22Rv1 (cell line): Measurements from ENCODE around the gene CAPN15.
"Not testable (repeated sequence)": the region's sequence is repeated elsewhere in the genome, so short reads cannot be mapped to it uniquely, and the experiment has no call there.

Experiments
- H3K27ac ChIP-seq: fragments of 450-650 bp; 2 replicates; pipeline ENCODE4 v1.5.1; 2017
- CTCF ChIP-seq: fragments of 450-650 bp; IDR thresholded peaks from 2 replicates; pipeline ENCODE4 v1.5.1; 2017; ENCODE audit warnings: mild to moderate bottlenecking
- ZFX ChIP-seq: fragments of 450-650 bp; IDR thresholded peaks from 2 replicates; pipeline ENCODE4 v1.6.1; 2017; ENCODE audit warnings: antibody characterized with exemption, borderline replicate concordance

The CAPN15 gene

GRCh38 chr16:595942-596735, 68.6 kb downstream of the CAPN15 start:
- no peak overlapping the region for H3K27ac ChIP-seq
- TF ChIP-seq ZFX: no peak
- TF ChIP-seq CTCF: no peak

GRCh38 chr16:596736-597060, 69.2 kb downstream of the CAPN15 start:
- H3K27ac ChIP-seq: no peak overlapping the region
- TF ChIP-seq ZFX: no peak
- TF ChIP-seq CTCF: no peak

- H3K27ac ChIP-seq: not testable (repeated sequence)
These were observed 70.1 kb downstream of the CAPN15 start for GRCh38 chr16:597655-598054.

GRCh38 chr16:598823-599739, 71.6 kb downstream of the CAPN15 start:
- no peak overlapping the region for H3K27ac ChIP-seq
- TF ChIP-seq ZFX (no peak), CTCF (no peak)

- TF ChIP-seq CTCF: no peak
- TF ChIP-seq ZFX: no peak
- H3K27ac ChIP-seq: no peak overlapping the region
These were observed 73.3 kb downstream of the CAPN15 start for GRCh38 chr16:600781-601180.

- H3K27ac ChIP-seq: no peak overlapping the region
- no peak for TF ChIP-seq CTCF
- no peak for TF ChIP-seq ZFX
These were observed 76.4 kb downstream of the CAPN15 start for GRCh38 chr16:603933-604332.
